K562 (cell line): ENCODE results near the gene RNPEP.

Experiments
- BRD4 ChIP-seq: fragments of 200-600 bp; sonication (generic); IDR thresholded peaks from 2 replicates; pipeline ENCODE4 v1.6.1; 2017; ENCODE audit warnings: inconsistent platforms
- CTCF ChIP-seq, 3 experiments: IDR thresholded peaks in 2 of 3; conservative IDR thresholded peaks in 1 of 3; 2 replicates each; pipeline ENCODE4 v1.5.1; 2011 to 2012; ENCODE audit warnings: low read length in 3 of 3, mild to moderate bottlenecking in 3 of 3, control low read depth in 2 of 3, improper control_type of control experiment in 1 of 3, inconsistent platforms in 1 of 3, low read depth in 1 of 3, mixed read lengths in 1 of 3, moderate library complexity in 1 of 3; ENCODE audit not compliant: insufficient read depth in 2 of 3
- DPF2 ChIP-seq: fragments of 450-650 bp; IDR thresholded peaks from 2 replicates; pipeline ENCODE4 v1.6.1; 2016
- ELF4 ChIP-seq: fragments of 450-650 bp; formaldehyde crosslinking; IDR thresholded peaks from 2 replicates; pipeline ENCODE4 v1.4.0; 2022; ENCODE audit warnings: missing genetic modification characterization
- FOS ChIP-seq: IDR thresholded peaks from 3 replicates; pipeline ENCODE4 v1.6.1; 2011; ENCODE audit not compliant: insufficient read length; ENCODE audit errors: extremely low read depth
- MAZ ChIP-seq, 2 experiments: fragments of 450-650 bp in 1 of 2; sonication (generic) in 1 of 2; formaldehyde crosslinking; IDR thresholded peaks in 1 of 2; conservative IDR thresholded peaks in 1 of 2; 2 replicates each; pipeline versions ENCODE4 v1.4.0 to v1.5.0; 2020; ENCODE audit warnings: mild to moderate bottlenecking in 1 of 2, missing genetic modification reagents in 1 of 2
- PCBP2 ChIP-seq: fragments of 200-400 bp; formaldehyde crosslinking; IDR thresholded peaks from 2 replicates; pipeline ENCODE4 v1.6.1; 2018; ENCODE audit warnings: low read length, low read depth, mild to moderate bottlenecking, moderate library complexity; ENCODE audit not compliant: poor library complexity, severe bottlenecking
- POLR2A ChIP-seq: fragments of 450-650 bp; conservative IDR thresholded peaks from 2 replicates; pipeline ENCODE4 v1.6.1; 2016
- RBM39 ChIP-seq: fragments of 200-400 bp; formaldehyde crosslinking; optimal IDR thresholded peaks from 2 replicates; pipeline ENCODE3; 2018; ENCODE audit warnings: low read depth, low read length
- RHOXF2B ChIP-seq: fragments of 250-450 bp; sonication (Bioruptor Pico); conservative IDR thresholded peaks from 2 replicates; pipeline ENCODE4 v1.5.1; 2021
- TAF1 ChIP-seq: IDR thresholded peaks from 2 replicates; pipeline ENCODE4 v1.6.1; 2011; ENCODE audit warnings: mild to moderate bottlenecking, low read length, moderate library complexity; ENCODE audit not compliant: insufficient read depth, control insufficient read depth, severe bottlenecking; ENCODE audit errors: extremely low read depth
- ZBTB40 ChIP-seq, 2 experiments: fragments of 450-650 bp in 1 of 2; sonication (generic) in 1 of 2; formaldehyde crosslinking in 1 of 2; IDR thresholded peaks; 2 replicates each; pipeline versions ENCODE4 v1.7.1 to v1.9.0; 2016 to 2022; ENCODE audit warnings: inconsistent platforms in 1 of 2, mild to moderate bottlenecking in 1 of 2, missing genetic modification reagents in 1 of 2
- ZNF121 ChIP-seq: sonication (generic); formaldehyde crosslinking; conservative IDR thresholded peaks from 2 replicates; pipeline ENCODE4 v1.8.0; 2022; ENCODE audit warnings: missing genetic modification reagents

DNA sequence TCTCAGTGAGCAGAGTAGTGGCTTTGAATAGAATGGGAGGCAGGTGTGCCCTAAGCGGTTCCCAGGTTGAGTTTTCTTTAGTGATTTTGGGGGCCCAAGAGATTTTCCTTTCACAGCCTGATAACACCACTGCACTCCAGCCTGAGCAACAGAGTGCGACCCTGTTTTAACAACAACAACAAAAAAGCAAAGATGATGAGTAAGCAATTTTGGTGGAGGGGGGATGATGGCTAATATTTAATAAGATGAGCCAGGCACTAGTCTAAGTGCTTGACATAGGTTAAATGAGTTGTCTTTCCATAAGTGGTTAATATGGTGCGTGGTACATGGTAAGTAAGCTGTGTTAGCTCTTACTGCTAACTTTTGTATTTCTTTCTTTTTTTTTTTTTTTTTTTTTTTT is 2.0 kb downstream of the RNPEP start:
- TF ChIP-seq PCBP2, result no peak
- TF ChIP-seq MAZ (CRISPR knock-in tag; conservative IDR thresholded peaks at IDR 0.05 in 1 of 2, IDR thresholded peaks at IDR 0.05 in 1 of 2), result no peak
- TF ChIP-seq BRD4, result no peak
- TF ChIP-seq FOS, result no peak
- TF ChIP-seq POLR2A, result no peak
- no peak for TF ChIP-seq DPF2
- no peak for TF ChIP-seq TAF1
- TF ChIP-seq RBM39, result no peak
- no peak for TF ChIP-seq ELF4 (CRISPR knock-in tag)
- no peak for TF ChIP-seq RHOXF2B
- TF ChIP-seq ZNF121 (CRISPR knock-in tag), result no peak
- no peak for TF ChIP-seq ZBTB40 (IDR thresholded peaks at IDR 0.05)
- no peak for TF ChIP-seq ZBTB40 (CRISPR knock-in tag; IDR thresholded peaks at IDR 0.05)
- no peak for TF ChIP-seq CTCF (IDR thresholded peaks at IDR 0.05 in 2 of 3, conservative IDR thresholded peaks at IDR 0.05 in 1 of 3; ENCODE audit: insufficient read depth in 2 of 3, low read depth in 1 of 3, low read length in 3 of 3)
